Activated B cell treated with CpG ODN at 0.5 μM for 24 hours (primary cell): Measurements from ENCODE around the gene SRPK2. TPM values are rescaled to one million over a fixed set of nuclear protein-coding genes. Genes with fewer than 3 reads are reported as not detected.

Experiments used
- ATAC-seq: fragments of 200-7000 bp; cut with Tn5 transposase; one replicate; pipeline ENCODE4 v1.10.0; 2021; ENCODE audit warnings: low read depth, mild to moderate bottlenecking, moderate library complexity
- CTCF ChIA-PET: fragments of 350-600 bp; sonication (Branson Sonifier 250); formaldehyde crosslinking; loops from one replicate; lab custom pipeline; 2021; ENCODE audit warnings: antibody characterized with exemption; lab: Charles Lee
- POLR2A ChIA-PET: fragments of 350-600 bp; sonication (Branson Sonifier 250); formaldehyde crosslinking; loops from one replicate; lab custom pipeline; 2021; ENCODE audit warnings: antibody characterized with exemption; lab: Charles Lee
- DNase-seq: peaks from one replicate; pipeline ENCODE4 v3.0.0; 2022
- H3K27ac Mint-ChIP-seq: one replicate; pipeline ENCODE4 v1.8.0; 2020; ENCODE audit warnings: mixed read lengths
- H3K27me3 Mint-ChIP-seq: one replicate; pipeline ENCODE4 v1.8.0; 2021; ENCODE audit warnings: mixed read lengths
- H3K36me3 Mint-ChIP-seq: one replicate; pipeline ENCODE4 v1.8.0; 2021; ENCODE audit warnings: low read depth, mixed read lengths
- H3K4me1 Mint-ChIP-seq: one replicate; pipeline ENCODE4 v1.8.0; 2021; ENCODE audit warnings: mixed read lengths
- H3K4me3 Mint-ChIP-seq: one replicate; pipeline ENCODE4 v1.8.0; 2020; ENCODE audit warnings: mild to moderate bottlenecking, mixed read lengths
- H3K9me3 Mint-ChIP-seq: one replicate; pipeline ENCODE4 v1.8.0; 2020; ENCODE audit warnings: mixed read lengths
- CTCF ChIP-seq: fragments of 200-600 bp; IDR thresholded peaks from one replicate; pipeline ENCODE4 v1.8.0; 2022; ENCODE audit warnings: antibody characterized with exemption, mild to moderate bottlenecking
- intact Hi-C: fragments of 100-400 bp; cut with micrococcal nuclease; formaldehyde crosslinking; loops from one replicate; pipeline ENCODE4 v1.15.1; 2024
- total RNA-seq: library from RNA; stranded (reverse); gene quantifications from 2 replicates; pipeline ENCODE4 v1.2.3, GENCODE V29; 2022

Gene SRPK2
- total RNA-seq, 1 donor from 2014 or later = 59.2 TPM

- H3K9me3 Mint-ChIP-seq = no peaks in the 10 kb centered on the region
- CTCF ChIA-PET = no interaction called here
- H3K4me3 Mint-ChIP-seq = no peak overlapping the region
- DNase-seq (no peak), ATAC-seq (no peak)
- TF ChIP-seq CTCF = no peak
- H3K36me3 Mint-ChIP-seq = peaks cover 71% of the 10 kb centered on the region
- intact Hi-C loops = no loop called here
- POLR2A ChIA-PET = interaction anchor here (0.6 kb wide), 1 partner anchor 195 kb away, joined by 8 read pairs; no protein-coding TSS in a partner anchor
- no peaks in the 10 kb centered on the region for H3K27me3 Mint-ChIP-seq
- H3K4me1 Mint-ChIP-seq = no peaks in the 10 kb centered on the region
- no peak overlapping the region for H3K27ac Mint-ChIP-seq
Measured at GRCh38 chr7:105131033-105131656, 257.6 kb downstream of the SRPK2 start.

GRCh38 chr7:105130580-105130979 lies 258.1 kb downstream of the SRPK2 start:
- Mint-ChIP-seq H3K36me3 (peaks cover 73% of the 10 kb centered on the region), H3K4me1 (peaks cover 4% of the 10 kb centered on the region), H3K27ac (no peak overlapping the region), H3K27me3 (no peaks in the 10 kb centered on the region), H3K9me3 (no peaks in the 10 kb centered on the region), H3K4me3 (no peak overlapping the region)
- ChIA-PET POLR2A (interaction anchor here (0.6 kb wide), 1 partner anchor 196 kb away, joined by 8 read pairs; no protein-coding TSS in a partner anchor), CTCF (no interaction called here)
- intact Hi-C loops = no loop called here
- no peak for TF ChIP-seq CTCF
- ATAC-seq (no peak), DNase-seq (no peak)

- Mint-ChIP-seq H3K36me3 (peaks cover 73% of the 10 kb centered on the region), H3K9me3 (no peaks in the 10 kb centered on the region), H3K27me3 (no peaks in the 10 kb centered on the region), H3K4me3 (no peak overlapping the region), H3K4me1 (peaks cover 5% of the 10 kb centered on the region), H3K27ac (no peak overlapping the region)
- no peak for TF ChIP-seq CTCF
- ATAC-seq (no peak), DNase-seq (no peak)
- CTCF ChIA-PET = interaction anchor here (0.5 kb wide), 1 partner anchor 210 kb away, joined by 3 read pairs; no protein-coding TSS in a partner anchor
- POLR2A ChIA-PET = no interaction called here
- intact Hi-C loops = no loop called here
Measured at GRCh38 chr7:105130048-105130447, 258.7 kb downstream of the SRPK2 start.

GRCh38 chr7:105127179-105127578 lies 261.5 kb downstream of the SRPK2 start:
- Mint-ChIP-seq H3K36me3 (peaks cover 73% of the 10 kb centered on the region), H3K27me3 (no peaks in the 10 kb centered on the region), H3K4me3 (no peak overlapping the region), H3K9me3 (no peaks in the 10 kb centered on the region), H3K4me1 (peaks cover 5% of the 10 kb centered on the region), H3K27ac (no peak overlapping the region)
- no peak for TF ChIP-seq CTCF
- ATAC-seq (no peak), DNase-seq (no peak)
- intact Hi-C loops = no loop called here
- ChIA-PET CTCF (no interaction called here), POLR2A (no interaction called here)

- intact Hi-C loops = no loop called here
- Mint-ChIP-seq H3K36me3 (peaks cover 70% of the 10 kb centered on the region), H3K4me1 (peaks cover 5% of the 10 kb centered on the region), H3K27ac (no peak overlapping the region), H3K27me3 (no peaks in the 10 kb centered on the region), H3K9me3 (no peaks in the 10 kb centered on the region), H3K4me3 (no peak overlapping the region)
- ChIA-PET POLR2A (interaction anchor here (0.6 kb wide), 1 partner anchor 23 kb away, joined by 10 read pairs; no protein-coding TSS in a partner anchor), CTCF (no interaction called here)
- TF ChIP-seq CTCF = no peak
- ATAC-seq (no peak), DNase-seq (no peak)
Measured at GRCh38 chr7:105126436-105126975, 262.2 kb downstream of the SRPK2 start.
